Mesendoderm (in vitro differentiated cells): ENCODE results near the gene CACFD1.

Experiments
- DNase-seq: peaks from one replicate; pipeline ENCODE4 v3.0.0; 2013
- H2AK5ac ChIP-seq: 2 replicates; pipeline ENCODE4 v1.6.1; 2013; ENCODE audit warnings: low read length, inconsistent platforms
- H2BK120ac ChIP-seq: 2 replicates; pipeline ENCODE4 v1.6.1; 2013; ENCODE audit warnings: low read depth, mild to moderate bottlenecking, low read length, moderate library complexity, mixed read lengths
- H2BK15ac ChIP-seq: replicated peaks from 2 replicates; pipeline ENCODE4 v1.6.1; 2013; ENCODE audit warnings: low read depth, mild to moderate bottlenecking, moderate library complexity
- H2BK5ac ChIP-seq: 2 replicates; pipeline ENCODE4 v1.6.1; 2013; ENCODE audit warnings: low read length, inconsistent platforms
- H3K18ac ChIP-seq: 2 replicates; pipeline ENCODE4 v1.6.1; 2013; ENCODE audit warnings: mild to moderate bottlenecking, low read length, mixed read lengths
- H3K23ac ChIP-seq: one replicate; pipeline ENCODE4 v1.6.1; 2013; ENCODE audit warnings: low read length
- H3K27ac ChIP-seq: 2 replicates; pipeline ENCODE4 v1.5.1; 2013; ENCODE audit warnings: low read depth, mild to moderate bottlenecking, inconsistent platforms, low read length, moderate library complexity
- H3K27me3 ChIP-seq: 2 replicates; pipeline ENCODE4 v1.6.1; 2013; ENCODE audit warnings: low read length, control low read depth, mild to moderate bottlenecking, inconsistent platforms; ENCODE audit not compliant: insufficient read depth, poor library complexity
- H3K36me3 ChIP-seq: 2 replicates; pipeline ENCODE4 v1.6.1; 2013; ENCODE audit warnings: low read length, inconsistent platforms; ENCODE audit not compliant: control insufficient read depth, insufficient read depth
- H3K4ac ChIP-seq: one replicate; pipeline ENCODE4 v1.6.1; 2013; ENCODE audit warnings: low read depth, mild to moderate bottlenecking, low read length, moderate library complexity
- H3K4me1 ChIP-seq: 2 replicates; pipeline ENCODE4 v1.6.1; 2013; ENCODE audit warnings: low read depth, low read length, inconsistent platforms; ENCODE audit not compliant: control insufficient read depth
- H3K4me2 ChIP-seq: 2 replicates; pipeline ENCODE4 v1.6.1; 2013; ENCODE audit warnings: low read length
- H3K4me3 ChIP-seq: 2 replicates; pipeline ENCODE4 v1.5.1; 2013; ENCODE audit warnings: mild to moderate bottlenecking, low read length
- H3K56ac ChIP-seq: one replicate; pipeline ENCODE4 v1.6.1; 2013; ENCODE audit warnings: low read length
- H3K79me1 ChIP-seq: 2 replicates; pipeline ENCODE4 v1.6.1; 2013; ENCODE audit warnings: low read length, inconsistent platforms
- H3K79me2 ChIP-seq: 2 replicates; pipeline ENCODE4 v1.6.1; 2013; ENCODE audit warnings: mild to moderate bottlenecking, low read length; ENCODE audit not compliant: control insufficient read depth, insufficient read depth
- H3K9ac ChIP-seq: 2 replicates; pipeline ENCODE4 v1.6.1; 2013; ENCODE audit warnings: low read length, inconsistent platforms
- H4K5ac ChIP-seq: one replicate; pipeline ENCODE4 v1.6.1; 2013; ENCODE audit warnings: low read length
- H4K8ac ChIP-seq: one replicate; pipeline ENCODE4 v1.6.1; 2013; ENCODE audit warnings: low read depth, mild to moderate bottlenecking, control low read depth, low read length, moderate library complexity
- WGBS: extraction: QIAGEN DNeasy Blood & Tissue Kit; methylation state at CpG from one replicate; pipeline ENCODE4 v1.1.7; 2013; ENCODE audit warnings: low lambda C conversion rate, missing lambda C conversion rate; ENCODE audit not compliant: insufficient coverage; ENCODE audit errors: extremely low coverage; 5-methylcytosine and 5-hydroxymethylcytosine counted together

Gene CACFD1

GRCh38 chr9:133427658-133428348, 32.0 kb upstream of the CACFD1 start:
- H3K27me3 ChIP-seq, result no peaks in the 10 kb centered on the region
- H3K4me1 ChIP-seq, result peaks cover 2% of the 10 kb centered on the region
- no peak overlapping the region for H4K8ac ChIP-seq
- no peak overlapping the region for H3K27ac ChIP-seq
- H3K36me3 ChIP-seq, result no peaks in the 10 kb centered on the region
- peak overlapping the region; percentile 45 for H3K56ac ChIP-seq
- H3K79me2 ChIP-seq, result no peaks in the 10 kb centered on the region
- H4K5ac ChIP-seq, result no peak overlapping the region
- H2BK5ac ChIP-seq, result no peak overlapping the region
- no peak overlapping the region for H3K23ac ChIP-seq
- H3K79me1 ChIP-seq, result no peaks in the 10 kb centered on the region
- WGBS, result no CpG with 5 or more reads among the region's 10 CpGs
- H3K4me2 ChIP-seq, result peak overlapping the region; percentile 73
- peak overlapping the region; percentile 74 for H3K9ac ChIP-seq
- no peak overlapping the region for H2AK5ac ChIP-seq
- peak; percentile 30 for DNase-seq
- peak overlapping the region; percentile 16 for H3K4me3 ChIP-seq
- no peak overlapping the region for H2BK120ac ChIP-seq
- H3K18ac ChIP-seq, result no peak overlapping the region
- no peak overlapping the region for H3K4ac ChIP-seq
- no peak overlapping the region for H2BK15ac ChIP-seq

DNA sequence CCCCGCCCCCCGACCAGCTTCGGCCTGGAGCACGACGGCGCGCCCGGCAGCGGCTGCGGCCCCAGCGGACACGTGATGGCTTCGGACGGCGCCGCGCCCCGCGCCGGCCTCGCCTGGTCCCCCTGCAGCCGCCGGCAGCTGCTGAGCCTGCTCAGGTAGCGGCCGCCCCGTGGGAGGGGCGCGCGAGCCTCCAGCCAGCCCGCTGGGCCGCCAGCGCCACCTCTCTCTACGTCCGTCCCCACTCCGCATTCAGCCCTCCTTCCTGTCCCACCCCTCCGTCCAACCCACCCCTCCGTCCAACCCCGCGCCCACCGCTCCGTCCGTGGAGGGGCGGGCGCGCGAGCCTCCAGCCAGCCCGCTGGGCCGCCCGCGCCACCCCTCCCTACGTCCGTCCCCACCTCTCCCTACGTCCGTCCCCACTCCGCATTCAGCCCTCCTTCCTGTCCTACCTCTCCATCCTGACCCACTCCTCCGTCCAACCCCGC, 31.1 kb upstream of the CACFD1 start:
- Histone ChIP-seq H3K79me2 (no peaks in the 10 kb centered on the region), H3K23ac (no peak overlapping the region), H2BK120ac (no peak overlapping the region), H4K8ac (no peak overlapping the region), H2AK5ac (no peak overlapping the region), H3K36me3 (no peaks in the 10 kb centered on the region), H3K4ac (no peak overlapping the region), H3K4me3 (no peak overlapping the region), H3K79me1 (no peaks in the 10 kb centered on the region), H3K56ac (peak overlapping the region; percentile 88), H4K5ac (no peak overlapping the region), H3K4me1 (peaks cover 2% of the 10 kb centered on the region), H3K18ac (no peak overlapping the region), H3K9ac (peak overlapping the region; percentile 48), H3K27ac (no peak overlapping the region), H2BK15ac (no peak overlapping the region), H3K4me2 (peak overlapping the region; percentile 20), H2BK5ac (no peak overlapping the region), H3K27me3 (no peaks in the 10 kb centered on the region)
- WGBS, result no CpG with 5 or more reads among the region's 57 CpGs
- peak; percentile 83 for DNase-seq

GRCh38 chr9:133429214-133429613, 30.6 kb upstream of the CACFD1 start:
- Histone ChIP-seq H3K4me1 (peaks cover 2% of the 10 kb centered on the region), H3K79me2 (no peaks in the 10 kb centered on the region), H3K36me3 (no peaks in the 10 kb centered on the region), H4K5ac (no peak overlapping the region), H3K27me3 (no peaks in the 10 kb centered on the region), H3K27ac (no peak overlapping the region), H2BK120ac (no peak overlapping the region), H3K56ac (peak overlapping the region; percentile 85), H3K18ac (no peak overlapping the region), H2BK5ac (no peak overlapping the region), H3K4me3 (no peak overlapping the region), H2AK5ac (no peak overlapping the region), H4K8ac (no peak overlapping the region), H2BK15ac (no peak overlapping the region), H3K4ac (no peak overlapping the region), H3K4me2 (peak overlapping the region; percentile 84), H3K79me1 (no peaks in the 10 kb centered on the region), H3K9ac (peak overlapping the region; percentile 57), H3K23ac (no peak overlapping the region)
- WGBS, result no CpG with 5 or more reads among the region's 18 CpGs
- DNase-seq, result peak; percentile 68

GRCh38 chr9:133429641-133430161, 30.1 kb upstream of the CACFD1 start:
- no peak overlapping the region for H3K27ac ChIP-seq
- peaks cover 2% of the 10 kb centered on the region for H3K4me1 ChIP-seq
- peak overlapping the region; percentile 57 for H3K9ac ChIP-seq
- H4K5ac ChIP-seq, result no peak overlapping the region
- no peak overlapping the region for H2BK5ac ChIP-seq
- H3K36me3 ChIP-seq, result no peaks in the 10 kb centered on the region
- H2BK15ac ChIP-seq, result no peak overlapping the region
- H3K23ac ChIP-seq, result no peak overlapping the region
- no peak overlapping the region for H3K4ac ChIP-seq
- peak overlapping the region; percentile 85 for H3K56ac ChIP-seq
- H4K8ac ChIP-seq, result no peak overlapping the region
- no peak overlapping the region for H2AK5ac ChIP-seq
- H2BK120ac ChIP-seq, result no peak overlapping the region
- WGBS, result no CpG with 5 or more reads among the region's 49 CpGs
- H3K79me1 ChIP-seq, result no peaks in the 10 kb centered on the region
- H3K79me2 ChIP-seq, result no peaks in the 10 kb centered on the region
- peak; percentile 90 for DNase-seq
- H3K4me3 ChIP-seq, result no peak overlapping the region
- H3K4me2 ChIP-seq, result peak overlapping the region; percentile 84
- no peak overlapping the region for H3K18ac ChIP-seq
- no peaks in the 10 kb centered on the region for H3K27me3 ChIP-seq

DNA sequence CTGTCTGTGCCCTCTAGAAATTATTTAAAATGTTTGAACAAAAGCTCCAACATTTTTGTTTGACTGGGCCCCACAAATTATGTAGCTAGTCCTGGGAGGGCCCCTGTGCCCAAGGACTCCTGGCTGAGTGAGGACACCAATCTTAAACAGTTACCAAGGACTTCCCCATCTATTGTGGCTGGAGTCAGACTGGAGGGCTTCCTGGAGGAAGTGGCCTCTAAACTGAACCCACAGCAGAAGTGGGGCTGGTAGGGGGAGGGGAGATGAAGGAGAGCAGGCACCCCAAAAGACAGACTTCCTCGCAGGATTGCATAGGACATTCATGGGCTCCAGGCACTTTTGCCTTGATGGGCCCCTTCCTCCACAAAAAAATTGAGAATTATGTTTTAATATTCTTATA, 29.5 kb upstream of the CACFD1 start:
- Histone ChIP-seq H3K36me3 (no peaks in the 10 kb centered on the region), H3K79me2 (no peaks in the 10 kb centered on the region), H3K9ac (no peak overlapping the region), H3K27me3 (no peaks in the 10 kb centered on the region), H2BK120ac (no peak overlapping the region), H4K8ac (no peak overlapping the region), H3K27ac (no peak overlapping the region), H3K4ac (no peak overlapping the region), H2BK5ac (no peak overlapping the region), H2AK5ac (no peak overlapping the region), H3K4me2 (no peak overlapping the region), H3K18ac (no peak overlapping the region), H3K23ac (no peak overlapping the region), H3K4me1 (peaks cover 2% of the 10 kb centered on the region), H3K79me1 (no peaks in the 10 kb centered on the region), H3K56ac (no peak overlapping the region), H2BK15ac (no peak overlapping the region), H3K4me3 (no peak overlapping the region), H4K5ac (no peak overlapping the region)
- no peak for DNase-seq
- no CpG with 5 or more reads among the region's 1 CpG for WGBS
